Panc1 (cell line): ENCODE results near the gene BRICD5.

ENCODE experiments used
- POLR2AphosphoS5 ChIP-seq: IDR thresholded peaks from 2 replicates; pipeline ENCODE4 v1.6.1; 2012; ENCODE audit warnings: mild to moderate bottlenecking, low read depth, low read length, moderate library complexity
- TCF7L2 ChIP-seq: IDR thresholded peaks from 2 replicates; pipeline ENCODE4 v1.6.1; 2011; ENCODE audit warnings: mild to moderate bottlenecking, low read depth, low read length, inconsistent platforms
- TF ChIP-seq, protein P1 (sequence below): fragments of 450-650 bp; IDR thresholded peaks from 2 replicates; pipeline ENCODE4 v1.5.1; 2017; ENCODE audit warnings: mild to moderate bottlenecking
- TF ChIP-seq, protein P2 (sequence below), 2 experiments: IDR thresholded peaks; 2 replicates each; pipeline ENCODE4 v1.6.1; 2011 to 2012; ENCODE audit warnings: low read depth in 2 of 2, control low read depth in 1 of 2, low read length in 1 of 2, mild to moderate bottlenecking in 1 of 2, moderate library complexity in 1 of 2; ENCODE audit not compliant: insufficient read depth in 1 of 2

DNA sequence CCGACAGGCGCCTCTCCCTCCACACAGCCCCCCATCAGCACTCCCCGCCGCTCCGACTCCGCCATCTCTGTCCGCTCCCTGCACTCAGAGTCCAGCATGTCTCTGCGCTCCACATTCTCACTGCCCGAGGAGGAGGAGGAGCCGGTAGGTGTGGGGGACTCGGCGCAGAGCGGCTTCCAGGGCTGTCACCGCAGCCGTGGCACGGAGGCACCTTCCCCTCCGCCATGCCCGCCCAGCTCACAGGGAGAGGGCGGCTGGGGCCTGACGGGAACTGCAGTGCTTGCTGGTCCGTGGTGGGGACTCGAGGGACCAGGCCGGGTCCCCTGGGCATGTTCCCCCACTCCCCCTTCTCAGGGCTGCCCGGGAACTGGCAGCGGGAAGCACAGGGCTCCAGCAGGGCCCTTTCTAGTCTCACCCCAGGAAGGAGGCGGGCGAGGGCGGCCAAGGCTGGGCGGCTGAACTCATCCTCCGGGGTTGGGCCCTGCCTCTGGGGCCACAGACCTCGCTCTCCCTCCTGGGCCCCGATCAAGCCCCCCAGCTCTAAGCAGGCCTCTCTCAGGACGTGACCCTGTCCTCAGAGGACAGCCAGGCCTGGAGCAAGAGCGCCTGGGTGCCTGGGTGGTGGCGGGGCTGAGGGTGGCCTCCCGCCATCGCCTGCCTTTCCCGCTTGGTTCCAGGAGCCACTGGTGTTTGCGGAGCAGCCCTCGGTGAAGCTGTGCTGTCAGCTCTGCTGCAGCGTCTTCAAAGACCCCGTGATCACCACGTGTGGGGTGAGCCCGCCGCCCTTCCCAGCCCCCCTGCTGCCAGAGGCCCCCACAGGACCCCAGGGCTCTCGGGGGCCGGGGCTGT lies 39.9 kb downstream of the BRICD5 start:
- TF ChIP-seq, protein P1, sequence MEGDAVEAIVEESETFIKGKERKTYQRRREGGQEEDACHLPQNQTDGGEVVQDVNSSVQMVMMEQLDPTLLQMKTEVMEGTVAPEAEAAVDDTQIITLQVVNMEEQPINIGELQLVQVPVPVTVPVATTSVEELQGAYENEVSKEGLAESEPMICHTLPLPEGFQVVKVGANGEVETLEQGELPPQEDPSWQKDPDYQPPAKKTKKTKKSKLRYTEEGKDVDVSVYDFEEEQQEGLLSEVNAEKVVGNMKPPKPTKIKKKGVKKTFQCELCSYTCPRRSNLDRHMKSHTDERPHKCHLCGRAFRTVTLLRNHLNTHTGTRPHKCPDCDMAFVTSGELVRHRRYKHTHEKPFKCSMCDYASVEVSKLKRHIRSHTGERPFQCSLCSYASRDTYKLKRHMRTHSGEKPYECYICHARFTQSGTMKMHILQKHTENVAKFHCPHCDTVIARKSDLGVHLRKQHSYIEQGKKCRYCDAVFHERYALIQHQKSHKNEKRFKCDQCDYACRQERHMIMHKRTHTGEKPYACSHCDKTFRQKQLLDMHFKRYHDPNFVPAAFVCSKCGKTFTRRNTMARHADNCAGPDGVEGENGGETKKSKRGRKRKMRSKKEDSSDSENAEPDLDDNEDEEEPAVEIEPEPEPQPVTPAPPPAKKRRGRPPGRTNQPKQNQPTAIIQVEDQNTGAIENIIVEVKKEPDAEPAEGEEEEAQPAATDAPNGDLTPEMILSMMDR: no peak
- TF ChIP-seq, protein P2, sequence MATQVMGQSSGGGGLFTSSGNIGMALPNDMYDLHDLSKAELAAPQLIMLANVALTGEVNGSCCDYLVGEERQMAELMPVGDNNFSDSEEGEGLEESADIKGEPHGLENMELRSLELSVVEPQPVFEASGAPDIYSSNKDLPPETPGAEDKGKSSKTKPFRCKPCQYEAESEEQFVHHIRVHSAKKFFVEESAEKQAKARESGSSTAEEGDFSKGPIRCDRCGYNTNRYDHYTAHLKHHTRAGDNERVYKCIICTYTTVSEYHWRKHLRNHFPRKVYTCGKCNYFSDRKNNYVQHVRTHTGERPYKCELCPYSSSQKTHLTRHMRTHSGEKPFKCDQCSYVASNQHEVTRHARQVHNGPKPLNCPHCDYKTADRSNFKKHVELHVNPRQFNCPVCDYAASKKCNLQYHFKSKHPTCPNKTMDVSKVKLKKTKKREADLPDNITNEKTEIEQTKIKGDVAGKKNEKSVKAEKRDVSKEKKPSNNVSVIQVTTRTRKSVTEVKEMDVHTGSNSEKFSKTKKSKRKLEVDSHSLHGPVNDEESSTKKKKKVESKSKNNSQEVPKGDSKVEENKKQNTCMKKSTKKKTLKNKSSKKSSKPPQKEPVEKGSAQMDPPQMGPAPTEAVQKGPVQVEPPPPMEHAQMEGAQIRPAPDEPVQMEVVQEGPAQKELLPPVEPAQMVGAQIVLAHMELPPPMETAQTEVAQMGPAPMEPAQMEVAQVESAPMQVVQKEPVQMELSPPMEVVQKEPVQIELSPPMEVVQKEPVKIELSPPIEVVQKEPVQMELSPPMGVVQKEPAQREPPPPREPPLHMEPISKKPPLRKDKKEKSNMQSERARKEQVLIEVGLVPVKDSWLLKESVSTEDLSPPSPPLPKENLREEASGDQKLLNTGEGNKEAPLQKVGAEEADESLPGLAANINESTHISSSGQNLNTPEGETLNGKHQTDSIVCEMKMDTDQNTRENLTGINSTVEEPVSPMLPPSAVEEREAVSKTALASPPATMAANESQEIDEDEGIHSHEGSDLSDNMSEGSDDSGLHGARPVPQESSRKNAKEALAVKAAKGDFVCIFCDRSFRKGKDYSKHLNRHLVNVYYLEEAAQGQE (IDR thresholded peaks at IDR 0.05; ENCODE audit: insufficient read depth in 1 of 2, low read depth in 2 of 2, low read length in 1 of 2): no peak
- TF ChIP-seq POLR2AphosphoS5 (no peak), TCF7L2 (no peak)
